22Rv1 (cell line): ENCODE results near the gene NAT10.

Source experiments
- CTCF ChIP-seq: fragments of 450-650 bp; IDR thresholded peaks from 2 replicates; pipeline ENCODE4 v1.5.1; 2017; ENCODE audit warnings: mild to moderate bottlenecking
- ZFX ChIP-seq: fragments of 450-650 bp; IDR thresholded peaks from 2 replicates; pipeline ENCODE4 v1.6.1; 2017; ENCODE audit warnings: antibody characterized with exemption, borderline replicate concordance

GRCh38 chr11:34074391-34074790 is 31.0 kb upstream of the NAT10 start:
- TF ChIP-seq CTCF: no peak
- no peak for TF ChIP-seq ZFX
